Transverse colon (tissue), 4 donors: ENCODE data around the gene EFEMP1. TPM values are rescaled to one million over a fixed set of nuclear protein-coding genes. Genes with fewer than 3 reads are reported as not detected.

Experiments used
- DNase-seq: peaks from one replicate; pipeline ENCODE4 v3.0.0-alpha.2; 2019
- H3K27ac ChIP-seq, 4 donors: fragments of 200-600 bp; sonication (generic); 2 replicates each; pipeline ENCODE4 v1.5.1; 2016 to 2018; ENCODE audit warnings: inconsistent platforms in 4 of 4
- H3K27me3 ChIP-seq: fragments of 200-600 bp; sonication (generic); 2 replicates; pipeline ENCODE4 v1.5.1; 2017; ENCODE audit warnings: inconsistent platforms
- H3K36me3 ChIP-seq, 4 donors: fragments of 200-600 bp; sonication (generic); 2 replicates each; pipeline ENCODE4 v1.5.1; 2017 to 2019; ENCODE audit warnings: inconsistent platforms in 4 of 4
- H3K4me1 ChIP-seq, 4 donors: fragments of 200-600 bp; sonication (generic); 2 replicates each; pipeline ENCODE4 v1.5.1; 2017 to 2020; ENCODE audit warnings: inconsistent platforms in 4 of 4
- H3K4me3 ChIP-seq, 4 donors: fragments of 200-600 bp; sonication (generic); 1 replicate in 1 of 4; 2 replicates in 3 of 4; pipeline versions ENCODE4 v1.5.1 to v1.6.1; 2017 to 2019; ENCODE audit warnings: inconsistent platforms in 4 of 4
- H3K9me3 ChIP-seq, 2 donors: fragments of 200-600 bp; sonication (generic); 2 replicates each; pipeline ENCODE4 v1.5.1; 2017 to 2019; ENCODE audit warnings: inconsistent platforms in 2 of 2
- CTCF ChIP-seq, 5 experiments: fragments of 200-600 bp in 3 of 5; fragments of 450-650 bp in 2 of 5; sonication (generic) in 3 of 5; IDR thresholded peaks; 1 replicate in 2 of 5; 2 replicates in 3 of 5; pipeline ENCODE4 v1.5.1; 2016 to 2017; ENCODE audit warnings: antibody characterized with exemption in 5 of 5, inconsistent platforms in 3 of 5, mild to moderate bottlenecking in 2 of 5, moderate library complexity in 1 of 5
- EP300 ChIP-seq: sonication (generic); formaldehyde crosslinking; IDR thresholded peaks from one replicate; pipeline ENCODE4 v1.6.1; 2017; ENCODE audit warnings: antibody characterized with exemption, low read depth
- POLR2A ChIP-seq: fragments of 450-650 bp; IDR thresholded peaks from one replicate; pipeline ENCODE4 v1.6.1; 2016; ENCODE audit warnings: antibody characterized with exemption, mild to moderate bottlenecking, moderate library complexity
- POLR2AphosphoS5 ChIP-seq, 3 donors: sonication (generic); formaldehyde crosslinking; IDR thresholded peaks; one replicate each; pipeline ENCODE4 v1.6.1; 2016; ENCODE audit warnings: antibody characterized with exemption in 3 of 3
- WGBS, 2 donors: methylation state at CpG; one replicate each; pipeline ENCODE4 v1.1.5; 2018; ENCODE audit warnings: low coverage in 1 of 2; 5-methylcytosine and 5-hydroxymethylcytosine counted together
- in situ Hi-C, 4 donors: fragments of 200-750 bp; cut with MboI; loops; one replicate each; pipeline versions ENCODE4 v1.15.0 to v1.15.1; 2017; ENCODE audit warnings: low sequenced_read_pairs in 3 of 4, low pct_ligation_motif_present in 1 of 4, low pct_unique_long_range_greater_than_20kb in 1 of 4
- intact Hi-C: fragments of 100-400 bp; cut with DNase I; formaldehyde crosslinking; loops from one replicate; pipeline ENCODE4 v1.15.1; 2023; ENCODE audit warnings: low total_unique reads
- total RNA-seq, 4 donors: library from RNA; depleted of rRNA; stranded (reverse); fragments of >200 nt; gene quantifications; one replicate each; pipeline ENCODE4 v1.1.0, GENCODE V29; 2016

Gene EFEMP1
- total RNA-seq, 4 donors from 2014 or later, result 12.0 to 34.8 (median 26.5) TPM

GRCh38 chr2:55918856-55919255 is 4.7 kb downstream of the EFEMP1 start:
- Histone ChIP-seq H3K27me3 (peaks cover 21% of the 10 kb centered on the region), H3K9me3 (no peaks in the 10 kb centered on the region), H3K27ac (no peak overlapping the region), H3K36me3 (no peaks in the 10 kb centered on the region), H3K4me1 (peaks cover 0 to 6% (median 3%) of the 10 kb centered on the region in 4 donors), H3K4me3 (no peak overlapping the region)
- 20 to 71% methylated on average over 1 of the region's 1 CpG for WGBS, 2 donors
- no peak for TF ChIP-seq CTCF (IDR thresholded peaks at IDR 0.05)
- TF ChIP-seq POLR2AphosphoS5 (IDR thresholded peaks at IDR 0.05), result no peak
- TF ChIP-seq EP300, result no peak
- no peak for TF ChIP-seq POLR2A
- DNase-seq, result no peak
- in situ Hi-C loops, result no loop called here
- intact Hi-C loops, result no loop called here

GRCh38 chr2:55917713-55918390 is 5.7 kb downstream of the EFEMP1 start:
- WGBS, 2 donors, result 86 to 100% methylated on average over 1 to 11 of the region's 11 CpGs
- TF ChIP-seq CTCF (IDR thresholded peaks at IDR 0.05) (no peak), POLR2AphosphoS5 (IDR thresholded peaks at IDR 0.05) (no peak), EP300 (no peak), POLR2A (no peak)
- DNase-seq, result no peak

GRCh38 chr2:55917117-55917516 is 6.5 kb downstream of the EFEMP1 start:
- intact Hi-C loops (no loop called here), in situ Hi-C loops (no loop called here)
- 84% methylated on average over 5 of the region's 5 CpGs; no CpG with 5 or more reads in 1 of the 2 donors for WGBS, 2 donors
- no peak overlapping the region for H3K27ac ChIP-seq
- peaks cover 5% of the 10 kb centered on the region for H3K27me3 ChIP-seq
- no peaks in the 10 kb centered on the region for H3K36me3 ChIP-seq
- no peaks in the 10 kb centered on the region for H3K4me1 ChIP-seq
- no peak for DNase-seq
- TF ChIP-seq POLR2AphosphoS5 (IDR thresholded peaks at IDR 0.05), result no peak
- no peak for TF ChIP-seq EP300
- no peak for TF ChIP-seq POLR2A
- no peak for TF ChIP-seq CTCF (IDR thresholded peaks at IDR 0.05)
- H3K4me3 ChIP-seq, result no peak overlapping the region
- H3K9me3 ChIP-seq, result no peaks in the 10 kb centered on the region

More at GRCh38 chr2:55917713-55918390, 5.7 kb downstream of the EFEMP1 start:
- Histone ChIP-seq H3K4me1 (no peaks in the 10 kb centered on the region), H3K9me3 (no peaks in the 10 kb centered on the region), H3K36me3 (no peaks in the 10 kb centered on the region), H3K4me3 (no peak overlapping the region), H3K27ac (no peak overlapping the region), H3K27me3 (peaks cover 11% of the 10 kb centered on the region)
- in situ Hi-C loops (no loop called here), intact Hi-C loops (no loop called here)

GRCh38 chr2:55916473-55917049 is 7.0 kb downstream of the EFEMP1 start:
- H3K27ac ChIP-seq, result no peak overlapping the region
- DNase-seq, result no peak
- intact Hi-C loops, result no loop called here
- H3K9me3 ChIP-seq, result no peaks in the 10 kb centered on the region
- TF ChIP-seq POLR2A (no peak), POLR2AphosphoS5 (IDR thresholded peaks at IDR 0.05) (no peak), EP300 (no peak), CTCF (IDR thresholded peaks at IDR 0.05) (no peak)
- H3K36me3 ChIP-seq, result no peaks in the 10 kb centered on the region
- in situ Hi-C loops, result no loop called here
- H3K4me3 ChIP-seq, result no peak overlapping the region
- WGBS, 2 donors, result 63 to 83% methylated on average over 4 to 7 of the region's 7 CpGs
- no peaks in the 10 kb centered on the region for H3K4me1 ChIP-seq
- H3K27me3 ChIP-seq, result no peaks in the 10 kb centered on the region
